Fibroblast of mammary gland (primary cell): ENCODE measurements around the gene BSCL2.
"Not testable (repeated sequence)": the region's sequence is repeated elsewhere in the genome, so short reads cannot be mapped to it uniquely, and the experiment has no call there.

Source experiments
- DNase-seq: peaks from one replicate; pipeline ENCODE4 v3.0.0-alpha.2; 2010; ENCODE audit warnings: low read depth
- H3K4me3 ChIP-seq: 2 replicates; pipeline ENCODE4 v1.5.1; 2011; ENCODE audit warnings: low read depth, mild to moderate bottlenecking, low read length, moderate library complexity; ENCODE audit not compliant: control insufficient read depth
- TF ChIP-seq, protein P1 (sequence below): conservative IDR thresholded peaks from 2 replicates; pipeline ENCODE4 v1.5.1; 2011; ENCODE audit warnings: low read depth, low read length, inconsistent platforms; ENCODE audit not compliant: control insufficient read depth, insufficient read depth

Gene BSCL2

DNA sequence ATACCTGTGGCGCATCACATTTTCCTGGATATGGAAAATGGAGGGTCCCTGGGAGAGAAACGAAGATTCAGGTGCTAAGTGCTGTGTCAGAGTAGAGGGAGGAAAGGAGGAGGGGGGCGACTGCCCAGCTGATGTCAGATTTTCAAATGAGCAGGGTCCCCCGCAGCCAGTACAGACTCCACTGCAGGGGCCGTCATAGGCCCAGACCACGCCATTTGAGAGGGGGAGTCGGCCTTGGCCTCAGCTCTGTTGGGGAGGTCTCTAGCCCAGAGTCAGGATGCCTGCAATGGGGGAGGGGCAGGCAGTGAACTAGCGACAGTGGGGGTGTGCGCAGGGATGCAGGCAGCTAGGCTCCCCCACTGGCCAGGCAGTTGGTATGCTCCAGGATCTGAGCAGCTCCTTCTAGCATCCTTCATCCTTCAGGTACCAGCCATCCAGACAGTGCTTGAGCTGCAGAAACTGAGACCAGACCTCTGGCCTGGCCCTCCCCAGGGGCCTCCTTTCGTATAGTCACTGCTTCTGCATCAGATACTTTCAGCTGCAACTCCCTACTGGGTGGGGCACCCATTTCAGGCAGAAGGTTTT, at the start of gene BSCL2, which contains the start of gene GNG3:
Gene BSCL2, minus strand, starts transcription at position 148 of the 585 bp plus-strand sequence. CDS start 229 bp downstream, outside the sequence.
Gene GNG3, plus strand, starts transcription at position 400 of the 585 bp plus-strand sequence. CDS start 620 bp downstream, outside the sequence.
- peak within 1 kb of the TSS; percentile 44 for H3K4me3 ChIP-seq
- no peak for DNase-seq
- TF ChIP-seq, protein P1, sequence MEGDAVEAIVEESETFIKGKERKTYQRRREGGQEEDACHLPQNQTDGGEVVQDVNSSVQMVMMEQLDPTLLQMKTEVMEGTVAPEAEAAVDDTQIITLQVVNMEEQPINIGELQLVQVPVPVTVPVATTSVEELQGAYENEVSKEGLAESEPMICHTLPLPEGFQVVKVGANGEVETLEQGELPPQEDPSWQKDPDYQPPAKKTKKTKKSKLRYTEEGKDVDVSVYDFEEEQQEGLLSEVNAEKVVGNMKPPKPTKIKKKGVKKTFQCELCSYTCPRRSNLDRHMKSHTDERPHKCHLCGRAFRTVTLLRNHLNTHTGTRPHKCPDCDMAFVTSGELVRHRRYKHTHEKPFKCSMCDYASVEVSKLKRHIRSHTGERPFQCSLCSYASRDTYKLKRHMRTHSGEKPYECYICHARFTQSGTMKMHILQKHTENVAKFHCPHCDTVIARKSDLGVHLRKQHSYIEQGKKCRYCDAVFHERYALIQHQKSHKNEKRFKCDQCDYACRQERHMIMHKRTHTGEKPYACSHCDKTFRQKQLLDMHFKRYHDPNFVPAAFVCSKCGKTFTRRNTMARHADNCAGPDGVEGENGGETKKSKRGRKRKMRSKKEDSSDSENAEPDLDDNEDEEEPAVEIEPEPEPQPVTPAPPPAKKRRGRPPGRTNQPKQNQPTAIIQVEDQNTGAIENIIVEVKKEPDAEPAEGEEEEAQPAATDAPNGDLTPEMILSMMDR, result no peak

DNA sequence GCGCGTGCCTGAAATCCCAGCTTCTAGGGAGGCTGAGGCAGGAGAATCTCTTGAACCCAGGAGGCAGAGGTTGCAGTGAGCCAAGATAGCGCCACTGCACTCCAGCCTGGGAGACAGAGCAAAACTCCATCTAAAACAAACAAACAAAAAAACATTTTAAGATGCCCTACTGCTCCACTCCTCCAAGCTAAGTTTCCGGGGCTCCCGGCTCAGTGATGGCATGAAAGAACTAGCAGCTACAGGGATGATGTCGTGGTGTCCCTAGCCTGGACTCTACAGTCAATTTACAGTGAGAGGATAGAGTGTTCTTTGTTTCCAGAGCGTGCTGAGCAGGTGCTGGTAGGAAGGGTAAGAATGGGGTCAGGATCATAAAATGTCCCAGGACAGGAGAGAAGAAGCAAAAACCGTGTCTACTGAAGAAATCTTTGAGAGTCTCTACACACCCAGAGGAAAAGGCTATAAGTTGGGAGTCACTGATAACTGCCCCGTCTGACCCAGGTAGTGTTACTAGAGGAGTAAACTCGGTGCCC, 47.9 kb upstream of the BSCL2 start:
- TF ChIP-seq, protein P1, result no peak
- H3K4me3 ChIP-seq, result no peak overlapping the region
- DNase-seq, result no peak

DNA sequence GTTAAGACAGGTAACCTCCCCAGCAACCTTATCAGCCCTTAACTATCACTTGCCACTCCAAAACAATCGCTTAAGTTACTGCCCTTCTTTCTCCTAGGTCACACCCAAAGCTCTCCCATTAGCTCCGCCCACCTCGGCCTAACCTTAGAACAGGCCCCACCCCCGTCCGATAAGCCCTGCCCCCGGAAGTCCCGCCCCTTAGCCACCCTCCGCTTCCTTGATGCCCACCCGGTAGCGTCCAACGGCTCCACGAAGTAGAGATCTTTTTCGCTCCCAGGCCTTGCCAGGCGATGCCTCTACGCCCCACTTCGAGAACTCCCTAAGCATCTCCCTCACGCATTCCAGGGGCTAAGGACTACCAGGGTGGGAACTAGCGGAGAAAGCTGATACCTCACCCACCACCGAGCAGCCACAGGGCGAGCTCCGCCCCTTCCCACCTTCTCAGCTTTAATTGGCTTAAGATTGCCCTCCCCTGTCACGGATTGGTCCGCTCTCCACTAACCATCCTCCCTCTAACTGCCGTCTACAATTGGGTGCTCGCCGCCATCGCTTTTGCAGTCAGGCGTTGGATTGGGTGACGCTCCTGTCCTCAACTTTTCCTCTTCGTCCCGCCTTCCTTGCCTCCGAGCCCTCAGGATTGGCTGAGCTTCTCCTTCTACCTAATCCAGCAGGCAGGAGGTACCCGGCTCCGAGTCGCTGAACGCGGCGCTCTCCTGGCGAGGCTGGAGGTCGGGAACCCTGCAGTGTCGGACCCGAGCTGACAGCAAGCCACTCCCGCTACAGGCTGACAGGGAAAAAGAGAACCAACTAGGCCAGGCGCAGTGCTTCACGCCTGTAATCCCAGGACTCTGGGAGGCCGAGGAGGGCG, 46.7 kb upstream of the BSCL2 start, which contains the start of gene ZBTB3:
Gene ZBTB3, minus strand, starts transcription at position 425 of the 868 bp plus-strand sequence. CDS start 496 bp downstream, outside the sequence.
- peak; percentile 99 for DNase-seq
- TF ChIP-seq, protein P1, result no peak
- H3K4me3 ChIP-seq, result peak within 1 kb of the TSS; percentile 97

DNA sequence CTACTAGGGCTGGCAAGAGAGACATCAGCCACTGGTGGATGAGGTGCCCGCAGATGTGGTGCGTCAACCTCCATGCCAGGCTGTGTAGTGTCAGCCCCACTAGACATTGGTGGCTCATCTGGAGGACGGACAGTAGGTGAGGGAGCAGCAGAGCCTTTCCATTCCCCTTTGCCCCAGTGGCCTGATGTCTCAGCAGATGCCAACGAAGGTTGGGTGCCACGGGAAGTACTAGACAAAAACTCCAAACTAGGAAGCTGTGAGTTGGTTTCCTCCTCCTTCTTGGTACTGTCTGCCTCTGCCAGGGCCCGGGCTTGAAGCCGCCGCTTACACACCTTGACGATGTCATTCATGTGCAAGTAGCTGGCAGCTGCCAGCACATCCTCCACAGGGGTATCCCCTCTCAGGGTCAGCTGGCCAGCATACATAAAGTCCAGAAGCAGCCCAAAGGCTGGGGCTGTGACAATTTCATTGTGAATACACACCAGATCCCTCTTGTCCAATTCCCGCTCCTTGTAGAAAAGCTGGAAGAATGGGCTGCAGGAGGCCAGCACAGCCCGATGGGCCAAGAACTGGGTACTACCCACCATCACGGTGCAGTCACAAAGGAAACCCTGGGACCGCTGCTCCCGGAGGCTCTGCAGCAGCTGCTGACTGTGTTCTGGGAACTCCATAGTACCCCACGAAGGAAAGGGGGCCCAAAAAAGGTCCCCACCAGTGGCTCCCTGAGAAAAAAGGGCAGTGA, 45.9 kb upstream of the BSCL2 start:
- TF ChIP-seq, protein P1, result no peak
- H3K4me3 ChIP-seq, result peak overlapping the region; percentile 97
- DNase-seq, result no peak

GRCh38 chr11:62752177-62752785, 45.1 kb upstream of the BSCL2 start:
- TF ChIP-seq, protein P1, result no peak
- no peak overlapping the region for H3K4me3 ChIP-seq
- no peak for DNase-seq

DNA sequence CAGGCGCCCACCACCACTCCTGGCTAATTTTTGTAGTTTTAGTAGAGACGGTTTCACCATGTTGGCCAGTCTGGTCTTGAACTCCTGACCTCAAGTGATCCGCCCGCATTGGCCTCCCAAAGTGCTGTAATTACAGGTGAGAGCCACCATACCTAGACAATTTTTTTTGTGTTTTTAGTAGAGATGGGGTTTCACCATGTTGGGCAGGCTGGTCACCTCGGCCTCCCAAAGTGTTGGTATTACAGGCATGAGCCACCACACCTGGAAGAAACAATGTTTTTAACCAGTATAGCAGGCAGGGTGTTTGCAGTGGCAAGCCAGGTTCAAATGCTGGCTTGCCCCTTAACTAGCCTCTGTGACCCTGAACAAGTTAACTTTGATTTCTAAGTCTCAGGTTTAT, 42.7 kb upstream of the BSCL2 start:
- not testable (repeated sequence) for DNase-seq, H3K4me3 ChIP-seq
